Mucosa of descending colon (tissue), 3 donors: Measurements from ENCODE around the gene RIMS3. TPM values are rescaled to one million over a fixed set of nuclear protein-coding genes. Genes with fewer than 3 reads are reported as not detected.

ENCODE experiments used
- ATAC-seq: fragments of 200-7000 bp; cut with Tn5 transposase; one replicate; pipeline ENCODE4 v1.9.1; 2020; ENCODE audit warnings: mild to moderate bottlenecking, moderate library complexity
- DNase-seq, 3 donors: peaks; one replicate each; pipeline ENCODE4 v3.0.0-alpha.2; 2020
- H3K36me3 ChIP-seq: fragments of 200-600 bp; one replicate; pipeline ENCODE4 v1.8.0; 2021; ENCODE audit warnings: low read depth, mild to moderate bottlenecking
- H3K4me1 ChIP-seq: fragments of 200-600 bp; one replicate; pipeline ENCODE4 v1.8.0; 2021; ENCODE audit warnings: low read depth, mild to moderate bottlenecking
- H3K4me3 ChIP-seq: fragments of 200-600 bp; one replicate; pipeline ENCODE4 v1.8.0; 2021; ENCODE audit warnings: mild to moderate bottlenecking
- H3K9me3 ChIP-seq: fragments of 200-600 bp; one replicate; pipeline ENCODE4 v1.8.0; 2021; ENCODE audit warnings: mild to moderate bottlenecking
- intact Hi-C, 2 donors: fragments of 100-400 bp; cut with DNase I in 1 of 2; cut with micrococcal nuclease in 1 of 2; formaldehyde crosslinking; loops; one replicate each; pipeline versions ENCODE4 v1.11.0 to v1.11.1; 2022; cut with DNase I, micrococcal nuclease
- total RNA-seq, 3 donors: library from RNA; stranded (reverse); fragmentation: NEBNext Ultra II Directional in 2 of 3; extraction: Animal tissue kit (Norgen Biotek cat#: 25700) in 2 of 3; gene quantifications; one replicate each; pipeline versions ENCODE4 v1.2.1 to v1.2.4, GENCODE V29; 2021 to 2023
- TF ChIP-seq, protein P1 (sequence below): fragments of 200-600 bp; IDR thresholded peaks from one replicate; pipeline ENCODE4 v1.8.0; 2022; ENCODE audit warnings: antibody characterized with exemption, mild to moderate bottlenecking
- donor health status: DM: no; HTN: no; CAD: no; lungs with moderate emphysema.
- donor health status: DM: no; HTN: no; CAD: no.
- donor health status: DM: no; HTN: yes; CAD: no.

Gene RIMS3
- total RNA-seq, 3 donors from 2014 or later: 6.9 to 23.3 (median 11.9) TPM

DNA sequence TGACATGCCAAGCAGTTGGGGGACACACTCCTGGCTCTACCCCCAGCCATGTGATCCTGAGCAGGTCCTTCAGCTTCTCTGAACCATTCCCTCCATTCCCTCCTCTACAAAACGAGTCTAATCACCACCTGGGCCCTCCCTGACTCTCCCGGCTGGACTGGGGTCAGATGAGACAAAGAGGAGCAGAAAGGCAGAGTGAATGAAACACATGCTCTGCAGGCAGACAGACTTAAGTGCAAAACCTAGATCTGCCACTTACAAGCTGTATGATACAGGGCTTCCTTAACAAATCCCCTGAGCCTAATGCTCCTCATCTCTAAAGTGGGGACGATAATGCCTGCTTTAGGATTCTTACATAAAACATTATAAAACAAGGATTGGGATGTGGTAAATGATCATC lies 17.3 kb downstream of the RIMS3 start:
- Histone ChIP-seq H3K36me3 (no peaks in the 10 kb centered on the region), H3K4me1 (peaks cover 10% of the 10 kb centered on the region), H3K9me3 (no peaks in the 10 kb centered on the region), H3K4me3 (no peak overlapping the region)
- intact Hi-C loops: no loop called here
- DNase-seq: no peak
- ATAC-seq: no peak
- TF ChIP-seq, protein P1, sequence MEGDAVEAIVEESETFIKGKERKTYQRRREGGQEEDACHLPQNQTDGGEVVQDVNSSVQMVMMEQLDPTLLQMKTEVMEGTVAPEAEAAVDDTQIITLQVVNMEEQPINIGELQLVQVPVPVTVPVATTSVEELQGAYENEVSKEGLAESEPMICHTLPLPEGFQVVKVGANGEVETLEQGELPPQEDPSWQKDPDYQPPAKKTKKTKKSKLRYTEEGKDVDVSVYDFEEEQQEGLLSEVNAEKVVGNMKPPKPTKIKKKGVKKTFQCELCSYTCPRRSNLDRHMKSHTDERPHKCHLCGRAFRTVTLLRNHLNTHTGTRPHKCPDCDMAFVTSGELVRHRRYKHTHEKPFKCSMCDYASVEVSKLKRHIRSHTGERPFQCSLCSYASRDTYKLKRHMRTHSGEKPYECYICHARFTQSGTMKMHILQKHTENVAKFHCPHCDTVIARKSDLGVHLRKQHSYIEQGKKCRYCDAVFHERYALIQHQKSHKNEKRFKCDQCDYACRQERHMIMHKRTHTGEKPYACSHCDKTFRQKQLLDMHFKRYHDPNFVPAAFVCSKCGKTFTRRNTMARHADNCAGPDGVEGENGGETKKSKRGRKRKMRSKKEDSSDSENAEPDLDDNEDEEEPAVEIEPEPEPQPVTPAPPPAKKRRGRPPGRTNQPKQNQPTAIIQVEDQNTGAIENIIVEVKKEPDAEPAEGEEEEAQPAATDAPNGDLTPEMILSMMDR: no peak

DNA sequence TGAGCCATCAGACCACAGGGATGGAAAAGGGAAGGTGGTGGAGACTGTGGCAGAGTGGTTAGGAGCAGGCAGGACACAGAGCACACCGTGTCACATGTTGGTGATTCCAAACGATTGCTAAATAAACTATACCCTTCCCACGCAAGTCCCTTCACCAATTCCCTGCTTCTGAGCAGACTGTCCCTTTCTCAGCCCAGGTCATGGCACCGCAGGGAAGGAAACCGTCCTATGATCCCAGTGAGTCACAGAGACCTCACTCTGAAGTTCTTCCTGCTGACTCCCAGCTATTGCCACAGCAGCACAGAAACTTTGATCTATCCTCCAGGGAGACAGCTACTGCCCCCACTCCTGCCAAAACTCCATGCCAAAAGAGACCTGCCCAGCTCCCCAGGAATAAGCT lies 19.2 kb downstream of the RIMS3 start:
- Histone ChIP-seq H3K9me3 (no peaks in the 10 kb centered on the region), H3K36me3 (no peaks in the 10 kb centered on the region), H3K4me3 (no peak overlapping the region), H3K4me1 (peaks cover 4% of the 10 kb centered on the region)
- TF ChIP-seq, protein P1: no peak
- intact Hi-C loops: no loop called here
- DNase-seq (no peak), ATAC-seq (peak; percentile 32)

DNA sequence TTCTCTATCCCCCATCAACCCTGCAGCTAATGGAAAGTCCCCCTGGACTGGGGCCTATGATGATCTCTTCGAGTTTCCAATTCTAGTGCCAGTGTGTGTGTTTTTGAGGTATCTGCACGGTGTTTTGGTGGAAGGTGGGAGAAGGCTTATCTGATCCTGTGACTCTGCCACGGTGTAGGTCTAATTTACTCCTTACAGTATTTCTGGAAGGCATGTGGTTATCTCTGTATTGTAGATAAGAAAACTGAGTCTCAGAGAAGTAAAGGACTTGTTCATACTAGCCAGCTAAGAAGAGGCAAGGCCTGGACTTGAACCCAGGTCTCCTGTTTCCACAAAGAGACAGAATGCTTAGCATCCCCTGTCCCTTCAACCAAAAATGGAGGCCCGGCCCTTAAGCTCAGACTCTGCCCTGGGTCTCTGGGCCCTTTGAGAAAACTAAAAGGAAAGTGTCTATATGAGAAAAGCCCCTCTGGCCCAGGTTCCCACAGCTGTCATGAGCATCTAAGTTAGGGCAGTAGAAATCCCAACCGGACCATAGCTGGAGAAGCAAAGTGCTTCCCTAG lies 20.3 kb downstream of the RIMS3 start:
- ATAC-seq (no peak), DNase-seq (no peak)
- Histone ChIP-seq H3K9me3 (no peaks in the 10 kb centered on the region), H3K4me3 (no peak overlapping the region), H3K36me3 (no peaks in the 10 kb centered on the region), H3K4me1 (peaks cover 4% of the 10 kb centered on the region)
- TF ChIP-seq, protein P1: no peak
- intact Hi-C loops: no loop called here

DNA sequence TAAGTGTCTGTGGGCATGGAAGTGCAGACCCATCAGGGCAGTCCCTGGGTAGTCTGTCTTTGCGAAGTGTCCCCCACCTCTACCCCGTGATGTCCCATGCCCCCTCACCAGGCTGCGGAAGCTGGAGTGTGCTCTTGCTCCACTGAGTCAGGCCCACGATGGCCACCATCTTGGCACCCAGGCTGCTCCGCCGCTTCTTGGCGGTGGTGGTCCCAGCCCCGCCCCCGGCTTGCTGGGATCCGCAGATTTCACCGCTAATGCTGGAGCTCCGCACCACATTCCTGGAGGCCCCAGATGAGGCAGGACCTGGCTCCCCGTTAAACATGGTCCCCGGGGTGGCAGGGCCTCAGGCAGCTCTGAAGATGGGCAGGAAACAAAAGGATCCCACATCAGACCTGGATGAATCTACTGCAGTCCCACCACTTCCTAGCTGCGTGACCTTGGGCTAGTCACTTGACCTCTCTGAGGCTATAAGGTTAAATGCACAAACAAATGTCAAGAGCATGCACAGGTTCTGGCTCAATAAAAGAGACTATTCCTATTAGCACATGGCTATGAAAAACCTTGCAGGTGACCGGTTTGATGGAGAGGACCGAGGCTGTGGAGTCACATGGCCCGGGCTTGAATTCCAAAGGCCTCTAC lies 23.8 kb downstream of the RIMS3 start:
- no peaks in the 10 kb centered on the region for H3K4me1 ChIP-seq
- ATAC-seq (no peak), DNase-seq (no peak)
- H3K36me3 ChIP-seq: no peaks in the 10 kb centered on the region
- intact Hi-C loops: no loop called here
- H3K4me3 ChIP-seq: no peak overlapping the region
- no peaks in the 10 kb centered on the region for H3K9me3 ChIP-seq
- TF ChIP-seq, protein P1: no peak

DNA sequence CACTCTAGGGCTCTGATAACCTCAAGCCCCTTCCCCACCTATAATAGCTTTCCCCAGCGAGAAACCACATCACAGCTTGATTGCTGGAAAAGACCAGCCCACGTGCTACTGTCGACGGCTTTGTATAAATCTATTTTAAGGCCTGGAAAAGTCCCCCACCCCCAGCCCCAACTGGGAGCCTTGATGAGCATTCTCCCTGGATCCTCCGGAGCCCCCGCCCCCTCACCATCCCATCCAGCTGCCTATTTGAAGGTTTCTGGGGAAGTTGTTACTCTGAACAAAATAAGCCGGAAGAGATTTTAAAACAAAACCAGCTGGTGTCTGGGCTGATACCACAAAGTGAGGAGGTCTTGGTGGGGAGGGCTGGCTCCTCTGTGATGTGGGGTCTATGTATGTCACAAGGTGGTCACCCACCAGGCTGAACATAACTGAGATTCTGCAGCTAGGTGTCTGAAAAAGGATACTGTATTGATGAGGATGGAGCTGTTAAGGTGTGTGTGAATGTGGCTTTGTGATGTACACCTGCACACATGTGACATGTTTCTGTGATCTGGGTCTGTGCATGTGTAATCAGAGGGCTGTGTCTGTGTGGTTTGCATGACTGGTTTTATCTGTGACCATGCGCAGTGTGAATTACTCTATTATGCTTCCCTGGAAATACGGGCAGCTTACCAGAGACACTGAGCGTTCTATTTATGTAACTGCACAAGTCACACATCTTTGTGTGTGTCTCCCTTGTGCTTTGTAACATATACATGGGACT lies 25.0 kb downstream of the RIMS3 start:
- ATAC-seq: no peak
- no peaks in the 10 kb centered on the region for H3K36me3 ChIP-seq
- TF ChIP-seq, protein P1: no peak
- no peak for DNase-seq
- no peaks in the 10 kb centered on the region for H3K4me1 ChIP-seq
- no peaks in the 10 kb centered on the region for H3K9me3 ChIP-seq
- intact Hi-C loops: no loop called here
- H3K4me3 ChIP-seq: no peak overlapping the region
